ENCODE data around the gene C1orf226.

C1orf226 gene

GRCh38 chr1:162353078-162353477 is 28.4 kb upstream of the C1orf226 start:
- Histone ChIP-seq H3K27ac (ENCODE audit: low read depth, low read length) (no peak overlapping the region), H3K4me2 (ENCODE audit: low read depth, low read length, poor library complexity, severe bottlenecking) (no peak overlapping the region), H3K36me3 (ENCODE audit: low read length) (no peaks in the 10 kb centered on the region), H3K27me3 (ENCODE audit: low read length) (no peaks in the 10 kb centered on the region), H3K9me2 (replicated peaks; ENCODE audit: insufficient read depth, low read length) (no peaks in the 10 kb centered on the region), H3K4me3 (ENCODE audit: insufficient read depth, low read length, poor library complexity, severe bottlenecking) (no peak overlapping the region), H2AFZ (ENCODE audit: low read depth, low read length, severe bottlenecking) (no peak overlapping the region), H3K79me2 (ENCODE audit: insufficient read depth, low read length) (no peaks in the 10 kb centered on the region), H3K9ac (ENCODE audit: low read length) (no peak overlapping the region), H4K20me1 (ENCODE audit: low read depth, low read length) (no peaks in the 10 kb centered on the region), H3F3A (ENCODE audit: insufficient read depth) (no peaks in the 10 kb centered on the region), H3K9me3 (ENCODE audit: insufficient read depth, low read length) (no peaks in the 10 kb centered on the region)
- no peak for TF ChIP-seq EZH2phosphoT487 (conservative IDR thresholded peaks at IDR 0.05; ENCODE audit: low read length)
- no peak for TF ChIP-seq CTCF (IDR thresholded peaks at IDR 0.05; ENCODE audit: insufficient read depth, low read length, poor library complexity, severe bottlenecking)

- H3K27ac ChIP-seq (ENCODE audit: low read depth, low read length): no peak overlapping the region
- no peak for TF ChIP-seq CTCF (IDR thresholded peaks at IDR 0.05; ENCODE audit: insufficient read depth, low read length, poor library complexity, severe bottlenecking)
- TF ChIP-seq EZH2phosphoT487 (conservative IDR thresholded peaks at IDR 0.05; ENCODE audit: low read length): no peak
- H3K9me2 ChIP-seq (replicated peaks; ENCODE audit: insufficient read depth, low read length): no peaks in the 10 kb centered on the region
- no peak overlapping the region for H3K9ac ChIP-seq (ENCODE audit: low read length)
- H3K4me3 ChIP-seq (ENCODE audit: insufficient read depth, low read length, poor library complexity, severe bottlenecking): no peak overlapping the region
- H4K20me1 ChIP-seq (ENCODE audit: low read depth, low read length): no peaks in the 10 kb centered on the region
- no peaks in the 10 kb centered on the region for H3K27me3 ChIP-seq (ENCODE audit: low read length)
- H3K79me2 ChIP-seq (ENCODE audit: insufficient read depth, low read length): no peaks in the 10 kb centered on the region
- H3K4me2 ChIP-seq (ENCODE audit: low read depth, low read length, poor library complexity, severe bottlenecking): no peak overlapping the region
- no peak overlapping the region for H2AFZ ChIP-seq (ENCODE audit: low read depth, low read length, severe bottlenecking)
- H3K9me3 ChIP-seq (ENCODE audit: insufficient read depth, low read length): no peaks in the 10 kb centered on the region
- no peaks in the 10 kb centered on the region for H3F3A ChIP-seq (ENCODE audit: insufficient read depth)
- no peaks in the 10 kb centered on the region for H3K36me3 ChIP-seq (ENCODE audit: low read length)
Measured at GRCh38 chr1:162353702-162354101, 27.8 kb upstream of the C1orf226 start.

GRCh38 chr1:162357681-162358266 is 23.8 kb upstream of the C1orf226 start:
- no peaks in the 10 kb centered on the region for H3K9me2 ChIP-seq (replicated peaks; ENCODE audit: insufficient read depth, low read length)
- no peak overlapping the region for H3K27ac ChIP-seq (ENCODE audit: low read depth, low read length)
- no peak overlapping the region for H2AFZ ChIP-seq (ENCODE audit: low read depth, low read length, severe bottlenecking)

More at GRCh38 chr1:162357681-162358266, 23.8 kb upstream of the C1orf226 start:
- no peak overlapping the region for H3K9ac ChIP-seq (ENCODE audit: low read length)
- H3K4me2 ChIP-seq (ENCODE audit: low read depth, low read length, poor library complexity, severe bottlenecking): no peak overlapping the region
- no peaks in the 10 kb centered on the region for H4K20me1 ChIP-seq (ENCODE audit: low read depth, low read length)
- no peaks in the 10 kb centered on the region for H3K9me3 ChIP-seq (ENCODE audit: insufficient read depth, low read length)
- H3K27me3 ChIP-seq (ENCODE audit: low read length): no peaks in the 10 kb centered on the region
- H3F3A ChIP-seq (ENCODE audit: insufficient read depth): no peaks in the 10 kb centered on the region
- TF ChIP-seq EZH2phosphoT487 (conservative IDR thresholded peaks at IDR 0.05; ENCODE audit: low read length) (no peak), CTCF (IDR thresholded peaks at IDR 0.05; ENCODE audit: insufficient read depth, low read length, poor library complexity, severe bottlenecking) (peak; percentile 30)
- no peaks in the 10 kb centered on the region for H3K79me2 ChIP-seq (ENCODE audit: insufficient read depth, low read length)
- no peaks in the 10 kb centered on the region for H3K36me3 ChIP-seq (ENCODE audit: low read length)
- H3K4me3 ChIP-seq (ENCODE audit: insufficient read depth, low read length, poor library complexity, severe bottlenecking): no peak overlapping the region

Data from SU-DHL-6 (cell line).